Measurements from ENCODE around the gene SPOCK2.
"Not testable (repeated sequence)": the region's sequence is repeated elsewhere in the genome, so short reads cannot be mapped to it uniquely, and the experiment has no call there.

SPOCK2 gene

GRCh38 chr10:72050873-72051272, 37.5 kb downstream of the SPOCK2 start:
- no peak for DNase-seq

GRCh38 chr10:72049969-72050781, 38.2 kb downstream of the SPOCK2 start:
- DNase-seq, result no peak

GRCh38 chr10:72049472-72049871, 38.9 kb downstream of the SPOCK2 start:
- DNase-seq, result no peak

- peak; percentile 96 for DNase-seq
Observed at GRCh38 chr10:72048450-72049124, 39.8 kb downstream of the SPOCK2 start.

GRCh38 chr10:72045586-72045985, 42.8 kb downstream of the SPOCK2 start:
- peak; percentile 48 for DNase-seq

- no peak for DNase-seq
Observed at GRCh38 chr10:72044417-72045041, 43.8 kb downstream of the SPOCK2 start.

- no peak for DNase-seq
Observed at GRCh38 chr10:72043016-72043834, 45.1 kb downstream of the SPOCK2 start.

GRCh38 chr10:72041491-72041890, 46.9 kb downstream of the SPOCK2 start:
- no peak for DNase-seq

- DNase-seq, result no peak
Observed at GRCh38 chr10:72039377-72039776, 49.0 kb downstream of the SPOCK2 start.

GRCh38 chr10:72038458-72039001, 49.8 kb downstream of the SPOCK2 start:
- no peak for DNase-seq

- no peak for DNase-seq
Observed at GRCh38 chr10:72037811-72038210, 50.5 kb downstream of the SPOCK2 start.

- DNase-seq, result no peak
Observed at GRCh38 chr10:72037266-72037665, 51.1 kb downstream of the SPOCK2 start.

- no peak for DNase-seq
Observed at GRCh38 chr10:72035252-72035887, 53.0 kb downstream of the SPOCK2 start.

- no peak for DNase-seq
Observed at GRCh38 chr10:72034761-72035160, 53.6 kb downstream of the SPOCK2 start.

- DNase-seq, result no peak
Observed at GRCh38 chr10:72034040-72034499, 54.3 kb downstream of the SPOCK2 start.

GRCh38 chr10:72032409-72033162, 55.8 kb downstream of the SPOCK2 start:
- not testable (repeated sequence) for DNase-seq

- DNase-seq, result no peak
Observed at GRCh38 chr10:72031706-72032105, 56.6 kb downstream of the SPOCK2 start.

- DNase-seq, result no peak
Observed at GRCh38 chr10:72030762-72031543, 57.4 kb downstream of the SPOCK2 start.

GRCh38 chr10:72029414-72029813, 58.9 kb downstream of the SPOCK2 start:
- no peak for DNase-seq

- DNase-seq, result no peak
Observed at GRCh38 chr10:72027498-72027897, 60.9 kb downstream of the SPOCK2 start.

Data from hematopoietic multipotent progenitor cell treated with erythropoietin and hydrocortisone succinate and interleukin-3 and kit ligand, for 6 days (in vitro differentiated cells).